Gastroesophageal sphincter (tissue), 4 donors: ENCODE data around the gene BEST4. TPM values are rescaled to one million over a fixed set of nuclear protein-coding genes. Genes with fewer than 3 reads are reported as not detected.

ENCODE experiments used
- ATAC-seq: fragments of 150-250 bp; one replicate; pipeline ENCODE4 v1.9.1; 2016; ENCODE audit warnings: mild to moderate bottlenecking, moderate library complexity
- H3K27ac ChIP-seq, 4 donors: fragments of 200-600 bp; sonication (generic) in 3 of 4; 1 replicate in 3 of 4; 2 replicates in 1 of 4; pipeline ENCODE4 v1.5.1; 2016 to 2019
- H3K27me3 ChIP-seq: fragments of 200-600 bp; sonication (generic); one replicate; pipeline ENCODE4 v1.5.1; 2019
- H3K36me3 ChIP-seq, 2 donors: fragments of 200-600 bp; sonication (generic); one replicate each; pipeline ENCODE4 v1.5.1; 2019; ENCODE audit warnings: control low read depth in 1 of 2
- H3K4me1 ChIP-seq, 3 donors: fragments of 200-600 bp; sonication (generic); 1 replicate in 2 of 3; 2 replicates in 1 of 3; pipeline ENCODE4 v1.5.1; 2016 to 2019; ENCODE audit warnings: control low read depth in 2 of 3
- H3K4me3 ChIP-seq, 2 donors: fragments of 200-600 bp; sonication (generic); one replicate each; pipeline ENCODE4 v1.5.1; 2019; ENCODE audit warnings: mild to moderate bottlenecking in 1 of 2, moderate library complexity in 1 of 2
- H3K9me3 ChIP-seq, 3 donors: fragments of 200-600 bp; sonication (generic); one replicate each; pipeline ENCODE4 v1.5.1; 2017 to 2019; ENCODE audit warnings: control low read depth in 2 of 3
- CTCF ChIP-seq, 4 experiments: fragments of 200-600 bp in 2 of 4; fragments of 450-650 bp in 2 of 4; sonication (generic) in 1 of 4; IDR thresholded peaks; one replicate each; pipeline ENCODE4 v1.5.1; 2017 to 2019; ENCODE audit warnings: antibody characterized with exemption in 4 of 4, mild to moderate bottlenecking in 2 of 4, moderate library complexity in 2 of 4
- EP300 ChIP-seq: sonication (generic); formaldehyde crosslinking; IDR thresholded peaks from one replicate; pipeline ENCODE4 v1.6.1; 2017; ENCODE audit warnings: antibody characterized with exemption, mild to moderate bottlenecking
- POLR2A ChIP-seq, 2 donors: fragments of 450-650 bp; IDR thresholded peaks; one replicate each; pipeline ENCODE4 v1.6.1; 2017; ENCODE audit warnings: antibody characterized with exemption in 2 of 2, mild to moderate bottlenecking in 2 of 2, moderate library complexity in 1 of 2
- POLR2AphosphoS5 ChIP-seq: sonication (generic); formaldehyde crosslinking; IDR thresholded peaks from one replicate; pipeline ENCODE4 v1.6.1; 2017; ENCODE audit warnings: antibody characterized with exemption
- WGBS, 2 donors: methylation state at CpG; one replicate each; pipeline ENCODE4 v1.1.5; 2018; ENCODE audit warnings: low coverage in 1 of 2; 5-methylcytosine and 5-hydroxymethylcytosine counted together
- total RNA-seq, 4 donors: library from RNA; depleted of rRNA; stranded (reverse); fragments of >200 nt; gene quantifications; one replicate each; pipeline ENCODE4 v1.1.0, GENCODE V29; 2016

Gene BEST4
- total RNA-seq, 4 donors from 2014 or later, result 0.15 to 0.31 TPM; not detected in 2

- 20 to 31% methylated on average over 2 to 3 of the region's 7 CpGs for WGBS, 2 donors
Observed at GRCh38 chr1:44806704-44807363, 18.9 kb upstream of the BEST4 start, which contains the start of gene DYNLT4. Gene DYNLT4, minus strand, starts transcription at chr1:44807351. Its CDS starts 683 bp downstream, at chr1:44806668.

GRCh38 chr1:44806025-44806703, 18.2 kb upstream of the BEST4 start:
- peaks cover 0 to 43% of the 10 kb centered on the region in 2 donors for H3K36me3 ChIP-seq
- peak overlapping the region; percentile 95 to 99 (median 96) for H3K27ac ChIP-seq
- no peak for TF ChIP-seq POLR2A (IDR thresholded peaks at IDR 0.05)
- no peak for TF ChIP-seq EP300
- TF ChIP-seq POLR2AphosphoS5, result no peak
- TF ChIP-seq CTCF (IDR thresholded peaks at IDR 0.05), result no peak
- H3K4me3 ChIP-seq, result no peak overlapping the region
- no peaks in the 10 kb centered on the region for H3K27me3 ChIP-seq
- WGBS, 2 donors, result 89% methylated on average over 15 of the region's 70 CpGs; no CpG with 5 or more reads in 1 of the 2 donors
- H3K9me3 ChIP-seq, result no peaks in the 10 kb centered on the region
- ATAC-seq, result no peak
- H3K4me1 ChIP-seq, result peaks cover 17 to 89% (median 71%) of the 10 kb centered on the region in 3 donors

More at GRCh38 chr1:44806704-44807363, 18.9 kb upstream of the BEST4 start, which contains the start of gene DYNLT4:
- H3K27me3 ChIP-seq, result no peaks in the 10 kb centered on the region
- peaks cover 17 to 89% (median 74%) of the 10 kb centered on the region in 3 donors for H3K4me1 ChIP-seq
- TF ChIP-seq CTCF (IDR thresholded peaks at IDR 0.05) (no peak), POLR2A (IDR thresholded peaks at IDR 0.05) (no peak), POLR2AphosphoS5 (no peak), EP300 (no peak)
- H3K4me3 ChIP-seq, result peak within 1 kb of the TSS in 1 of 2 donors; percentile 44
- ATAC-seq, result no peak
- peak within 1 kb of the TSS; percentile 95 to 99 (median 96) for H3K27ac ChIP-seq
- H3K36me3 ChIP-seq, result peaks cover 0 to 43% of the 10 kb centered on the region in 2 donors
- H3K9me3 ChIP-seq, result no peaks in the 10 kb centered on the region

GRCh38 chr1:44805311-44806024, 17.5 kb upstream of the BEST4 start:
- no peak for ATAC-seq
- H3K27me3 ChIP-seq, result no peaks in the 10 kb centered on the region
- H3K36me3 ChIP-seq, result peaks cover 0 to 43% of the 10 kb centered on the region in 2 donors
- H3K4me3 ChIP-seq, result no peak overlapping the region
- peak overlapping the region in 3 of 4 donors; percentile 96 to 99 (median 97) for H3K27ac ChIP-seq
- peaks cover 17 to 89% (median 65%) of the 10 kb centered on the region in 3 donors for H3K4me1 ChIP-seq
- no peaks in the 10 kb centered on the region for H3K9me3 ChIP-seq
- 87% methylated on average over 6 of the region's 20 CpGs; no CpG with 5 or more reads in 1 of the 2 donors for WGBS, 2 donors
- TF ChIP-seq CTCF (IDR thresholded peaks at IDR 0.05) (no peak), EP300 (no peak), POLR2A (IDR thresholded peaks at IDR 0.05) (no peak), POLR2AphosphoS5 (no peak)

GRCh38 chr1:44803312-44804095, 15.5 kb upstream of the BEST4 start:
- Histone ChIP-seq H3K4me1 (peaks cover 12 to 78% (median 50%) of the 10 kb centered on the region in 3 donors), H3K36me3 (peaks cover 0 to 43% of the 10 kb centered on the region in 2 donors), H3K4me3 (no peak overlapping the region), H3K9me3 (no peaks in the 10 kb centered on the region), H3K27me3 (no peaks in the 10 kb centered on the region), H3K27ac (peak overlapping the region in 3 of 4 donors; percentile 72 to 96 (median 96))
- TF ChIP-seq POLR2A (IDR thresholded peaks at IDR 0.05), result no peak
- no peak for TF ChIP-seq POLR2AphosphoS5
- WGBS, 2 donors, result 52 to 95% methylated on average over 3 to 4 of the region's 13 CpGs
- no peak for ATAC-seq
